Panc1 (cell line): Measurements from ENCODE around the gene ZNF507. TPM values are rescaled to one million over a fixed set of nuclear protein-coding genes. Genes with fewer than 3 reads are reported as not detected.

Source experiments
- ATAC-seq: fragments of 200-7000 bp; cut with Tn5 transposase; 2 replicates; pipeline ENCODE4 v1.9.1; 2020; ENCODE audit warnings: mild to moderate bottlenecking, moderate library complexity
- BruUV-seq: library from RNA; stranded (reverse); fragments of 400-500 nt; replicated peaks from 2 replicates; lab custom pipeline; 2021; lab: Mats Ljungman, UMichigan
- CTCF ChIA-PET: fragments of 300-600 bp; sonication (Branson Sonifier 250); formaldehyde crosslinking; loops from one replicate; lab custom pipeline; 2022; ENCODE audit warnings: antibody characterized with exemption; lab: Charles Lee
- POLR2A ChIA-PET: fragments of 300-600 bp; sonication (Branson Sonifier 250); formaldehyde crosslinking; loops from one replicate; lab custom pipeline; 2022; ENCODE audit warnings: antibody characterized with exemption; lab: Charles Lee
- DNase-seq: peaks from one replicate; pipeline ENCODE4 v3.0.0-alpha.2; 2010; ENCODE audit warnings: low read depth, low spot score
- H3K27ac ChIP-seq: 2 replicates; pipeline ENCODE4 v1.5.1; 2011; ENCODE audit warnings: mild to moderate bottlenecking, low read length, inconsistent platforms
- H3K27me3 ChIP-seq: fragments of 200-500 bp; sonication (Bioruptor generic); 2 replicates; pipeline ENCODE4 v1.6.0; 2014; ENCODE audit warnings: low read length, inconsistent platforms; ENCODE audit not compliant: control insufficient read depth, insufficient read depth
- H3K36me3 ChIP-seq: fragments of 200-500 bp; sonication (Bioruptor generic); 2 replicates; pipeline ENCODE4 v1.5.1; 2014; ENCODE audit warnings: inconsistent platforms, mild to moderate bottlenecking, low read length, moderate library complexity; ENCODE audit not compliant: control insufficient read depth, insufficient read depth
- H3K4me1 ChIP-seq: 2 replicates; pipeline ENCODE4 v1.5.1; 2011; ENCODE audit warnings: inconsistent platforms, mild to moderate bottlenecking, low read length, moderate library complexity; ENCODE audit not compliant: control insufficient read depth, insufficient read depth
- H3K4me3 ChIP-seq, 2 experiments: 2 replicates each; pipeline ENCODE4 v1.5.1; 2011 to 2012; ENCODE audit warnings: low read depth in 2 of 2, low read length in 2 of 2, mild to moderate bottlenecking in 2 of 2, inconsistent platforms in 1 of 2, moderate library complexity in 1 of 2
- H3K9me3 ChIP-seq: fragments of 200-500 bp; sonication (Bioruptor generic); 2 replicates; pipeline ENCODE4 v1.5.1; 2014; ENCODE audit warnings: low read depth, mild to moderate bottlenecking, inconsistent platforms, low read length, moderate library complexity; ENCODE audit not compliant: control insufficient read depth, insufficient read depth
- CTCF ChIP-seq: fragments of 450-650 bp; IDR thresholded peaks from 2 replicates; pipeline ENCODE4 v1.5.1; 2017; ENCODE audit warnings: mild to moderate bottlenecking
- REST ChIP-seq, 2 experiments: IDR thresholded peaks; 2 replicates each; pipeline ENCODE4 v1.6.1; 2011 to 2012; ENCODE audit warnings: low read depth in 2 of 2, control low read depth in 1 of 2, low read length in 1 of 2, mild to moderate bottlenecking in 1 of 2, moderate library complexity in 1 of 2; ENCODE audit not compliant: insufficient read depth in 1 of 2
- SIN3A ChIP-seq: IDR thresholded peaks from 2 replicates; pipeline ENCODE4 v1.6.1; 2012; ENCODE audit warnings: low read depth, mild to moderate bottlenecking, low read length, moderate library complexity, borderline replicate concordance; ENCODE audit not compliant: insufficient read depth
- in situ Hi-C: cut with HindIII; loops from 2 replicates; pipeline ENCODE4 v1.10.0; 2016; ENCODE audit warnings: low sequenced_read_pairs, low pct_unique_long_range_greater_than_20kb
- intact Hi-C: fragments of 100-400 bp; cut with micrococcal nuclease; formaldehyde crosslinking; loops from one replicate; pipeline ENCODE4 v1.10.0; 2022; ENCODE audit not compliant: unreplicated experiment
- total RNA-seq: library from RNA; stranded (reverse); gene quantifications from one replicate; pipeline ENCODE4 v1.2.1, GENCODE V29; 2021; ENCODE audit not compliant: unreplicated experiment

The ZNF507 gene
- total RNA-seq, 1 experiment from 2014 or later = 28.3 TPM

GRCh38 chr19:32437096-32437495 lies 91.7 kb downstream of the ZNF507 start:
- POLR2A ChIA-PET = no interaction called here
- ATAC-seq (no peak), DNase-seq (no peak)
- H3K27ac ChIP-seq = no peak overlapping the region
- CTCF ChIA-PET = no interaction called here
- H3K27me3 ChIP-seq = no peaks in the 10 kb centered on the region
- H3K4me3 ChIP-seq = no peak overlapping the region
- no peaks in the 10 kb centered on the region for H3K9me3 ChIP-seq
- in situ Hi-C loops (no loop called here), intact Hi-C loops (no loop called here)
- no peaks in the 10 kb centered on the region for H3K4me1 ChIP-seq
- H3K36me3 ChIP-seq = peaks cover 6% of the 10 kb centered on the region; the same call in 1 of the 2 replicates
- no TSS peak for BruUV-seq
- TF ChIP-seq SIN3A = no peak
- no peak for TF ChIP-seq REST (IDR thresholded peaks at IDR 0.05; ENCODE audit: insufficient read depth in 1 of 2, low read depth in 2 of 2, low read length in 1 of 2)
- TF ChIP-seq CTCF = no peak

Other genes with a start within 250 kb of the ZNF507 start
- gene DPY19L3, start 60.2 kb downstream of the ZNF507 start, total RNA-seq = 27.8 TPM
- gene PDCD5, start 235.6 kb downstream of the ZNF507 start, total RNA-seq = 246 TPM